Stimulated activated CD4-positive, alpha-beta T cell treated with anti-CD3 and anti-CD28 coated beads, Interleukin-15, amount 100 ng/mL, for 24 hours (primary cell): Measurements from ENCODE around the gene LENG9.

ENCODE experiments used
- DNase-seq: peaks from one replicate; pipeline ENCODE4 v3.0.0-alpha.2; 2020

Gene LENG9

GRCh38 chr19:54420068-54420382 is 43.6 kb downstream of the LENG9 start:
- DNase-seq, result no peak

- DNase-seq, result no peak
Measured at GRCh38 chr19:54418930-54419800, 44.4 kb downstream of the LENG9 start.

GRCh38 chr19:54418030-54418929 is 45.3 kb downstream of the LENG9 start:
- DNase-seq, result peak; percentile 44

GRCh38 chr19:54416695-54417491 is 46.7 kb downstream of the LENG9 start:
- no peak for DNase-seq

GRCh38 chr19:54415901-54416673 is 47.5 kb downstream of the LENG9 start:
- no peak for DNase-seq

GRCh38 chr19:54415208-54415900 is 48.2 kb downstream of the LENG9 start, which contains the start of gene TTYH1:
Gene TTYH1 (plus strand): TSS chr19:54415464. CDS start chr19:54415553, 89 bp downstream.
- peak; percentile 59 for DNase-seq

- DNase-seq, result no peak
Measured at GRCh38 chr19:54414156-54414555, 49.4 kb downstream of the LENG9 start.

- no peak for DNase-seq
Measured at GRCh38 chr19:54412877-54413276, 50.7 kb downstream of the LENG9 start.
